DND-41 (cell line): Measurements from ENCODE around the gene ADH1C.

Experiments used
- ATAC-seq: fragments of 200-7000 bp; cut with Tn5 transposase; 3 replicates; pipeline ENCODE4 v1.9.1; 2021; ENCODE audit warnings: low read depth; ENCODE audit not compliant: insufficient read depth
- DNase-seq: peaks from one replicate; pipeline ENCODE4 v3.0.0-alpha.2; 2020
- H2AFZ ChIP-seq: 2 replicates; pipeline ENCODE4 v1.6.0; 2012; ENCODE audit warnings: low read depth, low read length
- H3K27ac ChIP-seq: 2 replicates; pipeline ENCODE4 v1.5.1; 2012; ENCODE audit warnings: low read length, inconsistent platforms
- H3K27me3 ChIP-seq: fragments of 200-600 bp; sonication (generic); 2 replicates; pipeline ENCODE4 v1.6.0; 2012; ENCODE audit warnings: low read length, mild to moderate bottlenecking, inconsistent platforms; ENCODE audit not compliant: insufficient read depth, poor library complexity
- H3K36me3 ChIP-seq: 2 replicates; pipeline ENCODE4 v1.5.1; 2012; ENCODE audit warnings: low read length, inconsistent platforms; ENCODE audit not compliant: insufficient read depth
- H3K4me1 ChIP-seq: 2 replicates; pipeline ENCODE4 v1.5.1; 2012; ENCODE audit warnings: mild to moderate bottlenecking, low read length; ENCODE audit not compliant: insufficient read depth
- H3K4me2 ChIP-seq: 2 replicates; pipeline ENCODE4 v1.6.0; 2012; ENCODE audit warnings: mild to moderate bottlenecking, moderate library complexity, low read length, inconsistent platforms; ENCODE audit not compliant: insufficient read depth
- H3K4me3 ChIP-seq, 2 experiments: fragments of 200-600 bp in 1 of 2; shearing (Covaris generic) in 1 of 2; 2 replicates each; pipeline ENCODE4 v1.5.1; 2012 to 2016; ENCODE audit warnings: inconsistent platforms in 2 of 2, low read length in 2 of 2, mild to moderate bottlenecking in 2 of 2, low read depth in 1 of 2, moderate library complexity in 1 of 2
- H3K79me2 ChIP-seq: 2 replicates; pipeline ENCODE4 v1.6.0; 2012; ENCODE audit warnings: low read length, inconsistent platforms; ENCODE audit not compliant: insufficient read depth
- H3K9ac ChIP-seq: 2 replicates; pipeline ENCODE4 v1.6.0; 2012; ENCODE audit warnings: low read depth, mild to moderate bottlenecking, inconsistent platforms, low read length, moderate library complexity
- H3K9me3 ChIP-seq: 2 replicates; pipeline ENCODE4 v1.5.1; 2012; ENCODE audit warnings: low read length, moderate library complexity, mild to moderate bottlenecking, inconsistent platforms; ENCODE audit not compliant: insufficient read depth, severe bottlenecking
- H4K20me1 ChIP-seq: 2 replicates; pipeline ENCODE4 v1.6.0; 2012; ENCODE audit warnings: low read length; ENCODE audit not compliant: insufficient read depth
- EZH2 ChIP-seq: IDR thresholded peaks from 3 replicates; pipeline ENCODE4 v1.6.1; 2012; ENCODE audit warnings: borderline replicate concordance, low read depth, mild to moderate bottlenecking, moderate library complexity, low read length, inconsistent platforms; ENCODE audit not compliant: severe bottlenecking
- TF ChIP-seq, protein P1 (sequence below): IDR thresholded peaks from 2 replicates; pipeline ENCODE4 v1.5.1; 2012; ENCODE audit warnings: borderline replicate concordance, low read length, moderate library complexity, mild to moderate bottlenecking; ENCODE audit not compliant: poor library complexity, severe bottlenecking; ENCODE audit errors: extremely low read depth

ADH1C gene

DNA sequence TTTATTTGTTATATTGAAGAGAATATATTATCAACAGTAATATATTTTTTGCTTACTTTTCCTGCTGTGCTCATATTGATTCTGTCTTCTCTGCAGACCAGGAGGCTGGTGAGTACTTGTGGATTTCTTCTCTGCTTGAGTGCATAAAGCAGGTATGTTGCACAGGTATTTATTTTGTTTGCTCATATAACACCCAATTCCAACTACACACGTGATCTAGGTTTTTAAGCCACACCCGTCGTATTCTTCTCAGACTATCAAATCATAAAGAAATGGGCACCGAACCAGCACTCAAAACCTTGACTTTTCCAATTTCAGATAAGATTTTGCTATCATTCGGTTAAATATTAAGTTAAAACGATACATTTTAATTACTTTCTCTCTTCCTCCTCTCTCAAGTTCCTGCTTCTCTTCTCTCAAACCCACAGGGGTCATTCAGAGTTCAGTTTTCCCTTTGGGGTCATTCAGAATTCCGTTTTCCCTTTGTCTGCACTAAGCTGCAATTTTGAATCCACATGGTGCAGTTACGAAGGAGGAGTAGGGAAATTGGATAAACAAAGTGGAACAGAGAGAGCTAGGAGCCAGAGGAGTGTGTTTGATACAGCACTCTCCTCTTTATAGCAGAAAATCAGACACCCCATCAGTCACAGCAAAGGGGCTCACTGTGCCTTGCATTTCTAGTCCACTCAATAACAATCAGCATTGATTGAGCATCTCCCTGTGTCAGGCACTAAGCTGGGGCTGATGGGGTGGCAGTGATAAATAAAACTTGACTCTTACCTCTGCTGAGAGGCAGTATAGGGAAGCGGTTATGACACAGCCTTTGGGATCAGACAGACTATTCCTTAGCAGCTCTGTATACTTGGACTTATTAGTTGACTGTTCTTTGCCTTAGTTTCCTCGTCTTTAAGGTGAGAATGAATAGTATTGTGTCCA is at the start of gene ADH1C:
ADH1C (minus strand) TSS at position 145 of the 936 bp plus-strand sequence; CDS start at position 74, 71 bp downstream.
- no peak for DNase-seq
- no peak for TF ChIP-seq EZH2
- TF ChIP-seq, protein P1, sequence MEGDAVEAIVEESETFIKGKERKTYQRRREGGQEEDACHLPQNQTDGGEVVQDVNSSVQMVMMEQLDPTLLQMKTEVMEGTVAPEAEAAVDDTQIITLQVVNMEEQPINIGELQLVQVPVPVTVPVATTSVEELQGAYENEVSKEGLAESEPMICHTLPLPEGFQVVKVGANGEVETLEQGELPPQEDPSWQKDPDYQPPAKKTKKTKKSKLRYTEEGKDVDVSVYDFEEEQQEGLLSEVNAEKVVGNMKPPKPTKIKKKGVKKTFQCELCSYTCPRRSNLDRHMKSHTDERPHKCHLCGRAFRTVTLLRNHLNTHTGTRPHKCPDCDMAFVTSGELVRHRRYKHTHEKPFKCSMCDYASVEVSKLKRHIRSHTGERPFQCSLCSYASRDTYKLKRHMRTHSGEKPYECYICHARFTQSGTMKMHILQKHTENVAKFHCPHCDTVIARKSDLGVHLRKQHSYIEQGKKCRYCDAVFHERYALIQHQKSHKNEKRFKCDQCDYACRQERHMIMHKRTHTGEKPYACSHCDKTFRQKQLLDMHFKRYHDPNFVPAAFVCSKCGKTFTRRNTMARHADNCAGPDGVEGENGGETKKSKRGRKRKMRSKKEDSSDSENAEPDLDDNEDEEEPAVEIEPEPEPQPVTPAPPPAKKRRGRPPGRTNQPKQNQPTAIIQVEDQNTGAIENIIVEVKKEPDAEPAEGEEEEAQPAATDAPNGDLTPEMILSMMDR: no peak
- H2AFZ ChIP-seq: no peak within 1 kb of the TSS

DNA sequence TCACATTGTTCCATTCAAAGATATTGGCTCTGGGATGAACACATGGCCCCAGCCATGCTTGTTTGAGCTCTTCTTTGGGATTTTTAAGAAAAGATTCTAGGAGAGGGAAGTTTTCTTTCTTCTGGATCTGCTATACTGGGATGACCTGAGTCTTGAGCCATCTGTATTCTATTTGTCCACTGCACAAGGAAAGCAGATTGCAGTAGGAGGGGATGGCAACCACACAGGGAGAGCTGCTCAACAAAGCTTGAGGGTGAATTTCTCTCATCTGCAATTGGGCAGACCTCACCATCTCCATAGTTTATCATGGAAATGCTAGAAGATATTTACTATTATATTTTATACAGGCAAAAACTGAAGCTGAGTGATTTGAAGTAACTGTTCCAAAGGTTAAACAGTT is 48.3 kb upstream of the ADH1C start:
- H3K4me3 ChIP-seq: no peak overlapping the region
- ATAC-seq (no peak), DNase-seq (no peak)
- H3K27ac ChIP-seq: no peak overlapping the region
- H3K9ac ChIP-seq: no peak overlapping the region
- no peaks in the 10 kb centered on the region for H3K79me2 ChIP-seq
- no peak overlapping the region for H3K4me2 ChIP-seq
- no peaks in the 10 kb centered on the region for H3K36me3 ChIP-seq
- H3K9me3 ChIP-seq: peaks cover 2% of the 10 kb centered on the region
- no peaks in the 10 kb centered on the region for H4K20me1 ChIP-seq
- H2AFZ ChIP-seq: no peak overlapping the region
- no peaks in the 10 kb centered on the region for H3K27me3 ChIP-seq
- H3K4me1 ChIP-seq: peaks cover 1% of the 10 kb centered on the region
- TF ChIP-seq, protein P1: no peak
- no peak for TF ChIP-seq EZH2

More for the DNA sequence above, at the start of gene ADH1C:
- Histone ChIP-seq H3K36me3 (no peaks in the 10 kb centered on the region), H3K27me3 (no peaks in the 10 kb centered on the region), H3K9ac (no peak within 1 kb of the TSS), H3K4me3 (no peak within 1 kb of the TSS), H3K4me1 (peaks cover 15% of the 10 kb centered on the region), H4K20me1 (no peaks in the 10 kb centered on the region), H3K27ac (no peak within 1 kb of the TSS), H3K9me3 (no peaks in the 10 kb centered on the region), H3K79me2 (no peaks in the 10 kb centered on the region), H3K4me2 (no peak within 1 kb of the TSS)
- ATAC-seq: no peak

DNA sequence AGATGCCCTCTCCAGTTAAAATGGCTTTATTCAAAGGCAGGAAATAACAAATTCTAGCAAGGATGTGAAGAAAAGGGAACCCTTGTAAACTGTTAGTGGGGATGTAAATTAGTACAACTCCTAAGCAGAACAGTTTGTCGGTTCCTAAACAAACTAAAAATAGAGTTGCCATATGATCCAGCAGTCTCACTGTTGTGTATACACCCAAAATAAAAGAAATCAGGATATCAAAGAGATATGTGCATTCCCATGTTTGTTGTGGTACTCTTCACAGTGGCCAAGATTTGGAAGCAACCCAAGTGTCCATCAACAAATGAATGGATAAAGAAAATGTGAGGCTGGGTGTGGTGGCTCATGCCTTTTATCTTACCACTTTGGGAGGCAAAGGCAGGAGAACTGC is 46.5 kb upstream of the ADH1C start:
- no peaks in the 10 kb centered on the region for H3K79me2 ChIP-seq
- no peaks in the 10 kb centered on the region for H3K36me3 ChIP-seq
- no peak for ATAC-seq

More for the DNA sequence above, 46.5 kb upstream of the ADH1C start:
- TF ChIP-seq, protein P1: no peak
- no peak for TF ChIP-seq EZH2
- Histone ChIP-seq H3K4me3 (no peak overlapping the region), H3K9me3 (peaks cover 2% of the 10 kb centered on the region), H3K9ac (no peak overlapping the region), H2AFZ (no peak overlapping the region), H3K27me3 (no peaks in the 10 kb centered on the region), H4K20me1 (no peaks in the 10 kb centered on the region), H3K4me2 (no peak overlapping the region), H3K27ac (no peak overlapping the region), H3K4me1 (peaks cover 9% of the 10 kb centered on the region)
- DNase-seq: no peak
